KMS-11 (cell line): ENCODE data around the gene CNGA4.

ENCODE experiments used
- H2AFZ ChIP-seq: fragments of 200-600 bp; sonication (generic); 2 replicates; pipeline ENCODE4 v1.6.1; 2016; ENCODE audit warnings: antibody characterized with exemption, mixed run types, low read depth
- H3K27ac ChIP-seq: fragments of 200-600 bp; sonication (generic); 2 replicates; pipeline ENCODE4 v1.6.1; 2016; ENCODE audit warnings: mild to moderate bottlenecking, mixed run types
- H3K27me3 ChIP-seq: fragments of 200-600 bp; sonication (generic); 2 replicates; pipeline ENCODE4 v1.6.1; 2017; ENCODE audit warnings: mild to moderate bottlenecking, low read depth, mixed run types, moderate library complexity; ENCODE audit not compliant: insufficient read depth
- H3K36me3 ChIP-seq: fragments of 200-600 bp; sonication (generic); 2 replicates; pipeline ENCODE4 v1.6.1; 2017; ENCODE audit warnings: mild to moderate bottlenecking, mixed run types; ENCODE audit not compliant: insufficient read depth
- H3K4me1 ChIP-seq: fragments of 200-600 bp; sonication (generic); 2 replicates; pipeline ENCODE4 v1.6.1; 2016; ENCODE audit warnings: mild to moderate bottlenecking, low read depth, mixed run types; ENCODE audit not compliant: poor library complexity, severe bottlenecking
- H3K4me2 ChIP-seq: fragments of 200-600 bp; sonication (generic); 2 replicates; pipeline ENCODE4 v1.7.0; 2016; ENCODE audit warnings: mild to moderate bottlenecking, mixed run types
- H3K4me3 ChIP-seq: fragments of 200-600 bp; sonication (generic); IDR thresholded peaks from 2 replicates; pipeline ENCODE4 v1.6.1; 2017; ENCODE audit warnings: low read depth, low read length, mixed read lengths; ENCODE audit not compliant: insufficient read depth
- H3K79me2 ChIP-seq: fragments of 200-600 bp; sonication (generic); 2 replicates; pipeline ENCODE4 v1.6.1; 2016; ENCODE audit warnings: low read depth, mixed run types; ENCODE audit not compliant: insufficient read depth
- H3K9ac ChIP-seq: fragments of 200-600 bp; sonication (generic); 2 replicates; pipeline ENCODE4 v1.6.1; 2016; ENCODE audit warnings: mild to moderate bottlenecking, mixed run types
- H4K20me1 ChIP-seq: fragments of 200-600 bp; sonication (generic); 2 replicates; pipeline ENCODE4 v1.6.1; 2016; ENCODE audit warnings: mild to moderate bottlenecking, mixed run types; ENCODE audit not compliant: insufficient read depth
- TF ChIP-seq, protein P1 (sequence below): fragments of 200-600 bp; sonication (generic); conservative IDR thresholded peaks from 2 replicates; pipeline ENCODE4 v1.6.1; 2017; ENCODE audit warnings: low read depth, mild to moderate bottlenecking, antibody characterized with exemption, low read length, moderate library complexity, mixed read lengths

The CNGA4 gene

DNA sequence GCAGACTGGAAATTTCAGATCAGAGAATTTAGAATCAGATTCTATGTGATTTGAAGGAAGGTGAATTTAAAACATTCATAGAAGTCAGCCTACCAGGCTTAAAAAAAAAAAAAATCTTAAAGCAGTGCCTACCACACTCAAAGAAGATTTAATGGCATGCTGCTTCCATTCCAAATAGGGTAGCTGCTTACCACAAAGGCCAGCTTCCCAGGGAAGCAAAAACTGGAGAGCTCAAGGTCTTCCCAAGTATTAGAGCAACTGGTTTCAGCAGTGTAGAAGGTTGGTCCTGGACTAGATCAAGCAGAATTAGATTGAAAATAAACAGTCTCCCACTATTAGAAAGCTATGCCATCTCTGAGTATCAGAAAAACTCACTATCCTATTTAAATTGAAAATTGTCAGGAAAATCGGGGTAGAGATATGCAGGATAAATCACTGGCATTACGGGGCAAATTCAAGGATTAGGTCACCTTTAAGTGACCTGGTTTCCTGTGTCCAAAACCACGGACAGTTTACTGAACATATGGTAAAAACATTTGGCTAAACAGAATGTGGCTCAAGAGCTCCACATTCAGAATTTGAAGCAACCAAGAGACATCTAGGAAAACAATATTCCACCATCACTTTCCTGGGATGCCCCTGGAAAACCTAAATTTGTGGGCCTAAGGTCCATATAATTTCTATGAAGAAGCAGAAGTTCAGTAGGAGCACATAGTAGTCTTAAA lies 32.3 kb upstream of the CNGA4 start:
- H3K4me1 ChIP-seq, result peaks cover 15% of the 10 kb centered on the region
- H3K4me3 ChIP-seq, result no peak overlapping the region
- no peak overlapping the region for H3K27ac ChIP-seq
- no peaks in the 10 kb centered on the region for H3K27me3 ChIP-seq
- H3K36me3 ChIP-seq, result no peaks in the 10 kb centered on the region
- H3K79me2 ChIP-seq, result no peaks in the 10 kb centered on the region
- H3K9ac ChIP-seq, result no peak overlapping the region
- no peak overlapping the region for H3K4me2 ChIP-seq
- TF ChIP-seq, protein P1, sequence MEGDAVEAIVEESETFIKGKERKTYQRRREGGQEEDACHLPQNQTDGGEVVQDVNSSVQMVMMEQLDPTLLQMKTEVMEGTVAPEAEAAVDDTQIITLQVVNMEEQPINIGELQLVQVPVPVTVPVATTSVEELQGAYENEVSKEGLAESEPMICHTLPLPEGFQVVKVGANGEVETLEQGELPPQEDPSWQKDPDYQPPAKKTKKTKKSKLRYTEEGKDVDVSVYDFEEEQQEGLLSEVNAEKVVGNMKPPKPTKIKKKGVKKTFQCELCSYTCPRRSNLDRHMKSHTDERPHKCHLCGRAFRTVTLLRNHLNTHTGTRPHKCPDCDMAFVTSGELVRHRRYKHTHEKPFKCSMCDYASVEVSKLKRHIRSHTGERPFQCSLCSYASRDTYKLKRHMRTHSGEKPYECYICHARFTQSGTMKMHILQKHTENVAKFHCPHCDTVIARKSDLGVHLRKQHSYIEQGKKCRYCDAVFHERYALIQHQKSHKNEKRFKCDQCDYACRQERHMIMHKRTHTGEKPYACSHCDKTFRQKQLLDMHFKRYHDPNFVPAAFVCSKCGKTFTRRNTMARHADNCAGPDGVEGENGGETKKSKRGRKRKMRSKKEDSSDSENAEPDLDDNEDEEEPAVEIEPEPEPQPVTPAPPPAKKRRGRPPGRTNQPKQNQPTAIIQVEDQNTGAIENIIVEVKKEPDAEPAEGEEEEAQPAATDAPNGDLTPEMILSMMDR, result no peak
- no peak overlapping the region for H2AFZ ChIP-seq
- H4K20me1 ChIP-seq, result no peaks in the 10 kb centered on the region

DNA sequence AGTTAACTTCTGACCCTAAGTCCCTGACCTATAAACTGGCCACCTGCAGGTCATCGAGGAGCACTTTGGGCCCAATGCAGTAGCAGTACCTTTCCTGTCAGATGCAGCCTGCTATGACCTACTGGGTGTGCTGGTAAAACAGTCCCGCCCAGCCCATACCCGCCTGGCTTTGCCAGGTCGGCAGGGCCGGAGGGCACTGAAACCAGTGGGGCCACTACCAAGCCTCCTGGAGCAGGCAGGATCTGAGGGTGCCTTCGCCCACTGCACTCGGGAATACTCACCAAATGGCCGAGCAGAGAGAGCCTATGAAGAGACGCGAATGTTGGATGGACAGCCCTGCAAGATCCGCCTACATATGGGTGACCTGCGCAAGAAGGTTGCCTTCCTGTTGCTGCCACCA lies 29.1 kb upstream of the CNGA4 start:
- H3K9ac ChIP-seq, result no peak overlapping the region
- H2AFZ ChIP-seq, result no peak overlapping the region
- H3K4me3 ChIP-seq, result no peak overlapping the region
- H3K4me1 ChIP-seq, result no peaks in the 10 kb centered on the region
- no peaks in the 10 kb centered on the region for H3K79me2 ChIP-seq
- no peaks in the 10 kb centered on the region for H3K36me3 ChIP-seq
- H3K27ac ChIP-seq, result no peak overlapping the region
- no peak overlapping the region for H3K4me2 ChIP-seq
- TF ChIP-seq, protein P1, result no peak
- H4K20me1 ChIP-seq, result no peaks in the 10 kb centered on the region
- no peaks in the 10 kb centered on the region for H3K27me3 ChIP-seq

DNA sequence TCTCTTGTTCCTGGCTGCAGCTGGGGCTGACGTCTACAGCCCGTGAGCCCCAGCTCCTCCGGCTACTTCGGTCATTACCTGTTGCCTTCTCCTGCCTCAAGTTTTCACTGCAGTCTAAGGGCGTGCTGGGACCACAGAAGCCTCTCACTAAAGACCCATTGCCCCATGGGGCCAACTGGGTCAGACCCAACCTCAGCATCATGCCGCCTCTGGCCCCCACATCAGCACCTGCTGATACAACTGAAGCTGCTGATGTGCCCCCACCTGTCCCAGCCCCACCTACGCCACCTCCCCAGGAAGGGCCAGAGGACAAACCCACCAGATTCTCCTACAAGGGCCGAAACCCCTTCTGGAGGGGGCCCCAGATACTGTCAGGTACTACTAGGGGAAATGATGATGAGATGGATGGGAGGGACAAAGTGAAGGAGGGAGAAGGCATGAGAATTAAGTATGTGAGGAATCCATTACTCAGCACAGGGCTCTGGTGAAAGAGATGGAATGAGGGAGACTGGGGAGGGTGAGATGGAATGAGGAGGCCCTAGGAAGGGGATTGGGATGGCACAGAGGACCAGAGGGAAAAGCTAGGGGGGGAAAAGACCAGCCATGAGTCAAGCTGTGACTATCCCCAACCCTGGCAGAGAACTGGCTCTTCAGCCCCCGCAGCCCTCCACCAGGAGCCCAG lies 28.5 kb upstream of the CNGA4 start:
- TF ChIP-seq, protein P1, result no peak
- Histone ChIP-seq H3K79me2 (no peaks in the 10 kb centered on the region), H3K27ac (no peak overlapping the region), H3K27me3 (no peaks in the 10 kb centered on the region), H3K4me3 (no peak overlapping the region), H3K4me2 (no peak overlapping the region), H3K4me1 (no peaks in the 10 kb centered on the region), H2AFZ (no peak overlapping the region), H3K9ac (no peak overlapping the region), H3K36me3 (no peaks in the 10 kb centered on the region), H4K20me1 (no peaks in the 10 kb centered on the region)

DNA sequence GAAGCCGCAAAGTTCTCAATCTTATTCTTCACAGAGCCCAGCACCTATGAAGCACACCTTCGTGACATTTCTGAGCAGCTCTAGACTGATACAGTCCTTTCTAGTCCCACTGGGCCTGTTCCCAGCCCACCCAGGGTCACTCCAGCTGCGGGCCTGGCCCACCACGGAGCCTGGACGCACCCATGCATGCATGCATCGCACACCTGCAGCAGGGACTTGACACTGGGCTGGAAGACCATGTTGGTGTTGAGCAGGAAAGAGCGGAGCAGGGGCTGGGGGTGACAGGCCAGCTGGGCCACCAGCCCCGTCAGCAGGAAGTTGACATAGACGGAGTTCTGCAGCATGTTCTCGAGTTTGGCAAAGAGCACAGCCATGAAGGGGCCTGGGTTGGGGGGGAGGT lies 24.4 kb upstream of the CNGA4 start:
- Histone ChIP-seq H3K36me3 (no peaks in the 10 kb centered on the region), H4K20me1 (no peaks in the 10 kb centered on the region), H3K27ac (no peak overlapping the region), H3K9ac (no peak overlapping the region), H3K4me2 (no peak overlapping the region), H3K4me1 (no peaks in the 10 kb centered on the region), H3K4me3 (no peak overlapping the region), H3K79me2 (no peaks in the 10 kb centered on the region), H3K27me3 (no peaks in the 10 kb centered on the region), H2AFZ (no peak overlapping the region)
- TF ChIP-seq, protein P1, result no peak
